ENCODE measurements around the gene C4A.
"Not testable (repeated sequence)": the region's sequence is repeated elsewhere in the genome, so short reads cannot be mapped to it uniquely, and the experiment has no call there.

The C4A gene

DNA sequence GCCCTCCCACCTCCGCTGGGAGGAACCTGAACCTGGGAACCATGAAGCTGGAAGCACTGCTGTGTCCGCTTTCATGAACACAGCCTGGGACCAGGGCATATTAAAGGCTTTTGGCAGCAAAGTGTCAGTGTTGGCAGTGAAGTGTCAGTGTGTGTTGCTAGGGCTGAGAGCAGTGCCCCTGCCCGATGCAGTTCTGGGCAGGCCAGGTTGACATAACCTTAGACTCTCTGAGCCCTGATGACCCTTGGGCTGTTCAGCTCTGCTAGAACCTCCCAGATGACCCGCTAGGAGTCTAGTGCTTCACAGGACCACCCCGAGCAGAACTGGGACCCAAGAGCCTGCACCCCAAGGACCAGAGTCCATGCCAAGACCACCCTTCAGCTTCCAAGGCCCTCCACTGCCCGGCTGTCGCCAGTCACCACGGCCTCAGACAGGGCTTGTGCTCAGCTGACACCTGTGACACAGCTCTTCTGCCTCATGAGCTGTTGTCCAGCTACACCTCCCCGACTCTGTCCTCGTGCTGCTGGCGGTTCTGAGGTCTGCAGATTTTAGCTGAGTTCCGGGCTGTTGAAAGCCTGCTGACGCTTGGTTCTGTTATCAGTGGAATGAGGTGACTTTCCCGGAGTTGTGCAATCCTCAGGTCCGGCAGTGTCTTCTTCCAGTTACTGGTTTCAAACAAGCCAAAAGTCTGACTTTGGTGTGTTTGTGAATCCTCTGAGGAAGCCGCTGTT is 53.6 kb downstream of the C4A start:
- DNase-seq (ENCODE audit: low spot score), result not testable (repeated sequence)

DNA sequence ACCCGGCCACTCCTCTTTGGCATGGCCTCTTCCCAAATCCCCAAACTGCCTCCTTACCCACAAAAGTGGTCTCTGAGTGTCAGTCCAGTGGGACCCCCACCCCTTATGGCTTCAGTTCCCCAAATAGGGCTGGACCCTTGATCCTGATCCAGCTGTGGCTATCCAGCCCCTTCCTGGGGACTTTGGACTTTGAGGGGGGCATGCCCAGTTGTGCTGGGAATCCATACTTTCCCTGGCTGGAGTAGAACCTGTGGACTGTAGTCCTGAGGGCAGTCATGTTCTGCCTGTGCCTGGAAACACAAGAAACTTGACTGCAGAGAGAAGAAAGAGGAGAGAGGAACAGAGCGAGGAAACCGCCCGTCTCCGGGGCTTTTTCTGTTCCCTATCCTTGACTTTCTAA is 55.3 kb downstream of the C4A start:
- DNase-seq (ENCODE audit: low spot score), result not testable (repeated sequence)

DNA sequence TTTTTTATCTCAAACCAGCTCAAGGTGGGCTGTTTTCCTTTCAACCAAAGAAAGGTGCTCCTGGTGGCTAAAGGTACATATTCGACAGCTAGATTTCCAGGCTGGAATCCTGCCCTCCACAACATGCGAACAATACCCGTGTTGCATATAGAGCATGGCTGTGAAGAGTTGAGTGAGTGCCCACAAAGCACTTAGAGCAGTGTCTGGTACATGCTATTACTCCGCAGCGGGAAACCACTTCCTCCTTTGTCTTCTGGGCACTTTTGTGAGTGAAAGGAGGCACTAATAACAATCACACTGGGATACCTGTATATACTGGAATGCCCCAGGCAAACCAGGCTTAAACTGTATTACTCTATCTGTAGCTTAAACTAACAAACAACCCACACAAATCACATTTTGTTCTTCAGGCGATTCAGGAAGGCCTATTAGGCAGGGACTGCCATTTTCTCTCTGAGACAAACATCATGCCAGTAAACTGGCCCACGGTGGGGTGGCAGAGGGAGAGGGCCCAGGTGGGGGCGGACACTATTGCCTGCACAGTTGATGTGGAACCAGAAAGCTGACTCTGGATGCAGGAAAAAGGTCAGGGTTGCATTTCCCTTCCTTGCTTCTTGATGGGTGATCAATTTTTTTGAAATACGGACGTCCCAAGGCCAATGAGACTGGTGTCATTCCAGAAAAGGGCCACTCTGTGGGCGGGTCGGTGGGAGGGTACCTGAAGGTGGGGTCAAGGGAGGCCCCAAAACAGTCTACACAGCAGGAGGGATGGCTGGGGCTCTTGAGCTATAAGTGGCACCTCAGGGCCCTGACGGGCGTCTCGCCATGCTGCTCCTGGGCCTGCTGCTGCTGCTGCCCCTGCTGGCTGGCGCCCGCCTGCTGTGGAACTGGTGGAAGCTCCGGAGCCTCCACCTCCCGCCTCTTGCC is 56.0 kb downstream of the C4A start, which contains the start of gene CYP21A2:
CYP21A2 (plus strand) TSS at position 818 of the 927 bp plus-strand sequence; CDS start at position 826, 8 bp downstream.
- not testable (repeated sequence) for DNase-seq (ENCODE audit: low spot score)

DNA sequence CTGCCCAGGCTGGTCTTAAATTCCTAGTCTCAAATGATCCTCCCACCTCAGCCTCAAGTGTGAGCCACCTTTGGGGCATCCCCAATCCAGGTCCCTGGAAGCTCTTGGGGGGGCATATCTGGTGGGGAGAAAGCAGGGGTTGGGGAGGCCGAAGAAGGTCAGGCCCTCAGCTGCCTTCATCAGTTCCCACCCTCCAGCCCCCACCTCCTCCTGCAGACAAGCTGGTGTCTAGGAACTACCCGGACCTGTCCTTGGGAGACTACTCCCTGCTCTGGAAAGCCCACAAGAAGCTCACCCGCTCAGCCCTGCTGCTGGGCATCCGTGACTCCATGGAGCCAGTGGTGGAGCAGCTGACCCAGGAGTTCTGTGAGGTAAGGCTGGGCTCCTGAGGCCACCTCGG is 57.0 kb downstream of the C4A start:
- DNase-seq (ENCODE audit: low spot score), result not testable (repeated sequence)

DNA sequence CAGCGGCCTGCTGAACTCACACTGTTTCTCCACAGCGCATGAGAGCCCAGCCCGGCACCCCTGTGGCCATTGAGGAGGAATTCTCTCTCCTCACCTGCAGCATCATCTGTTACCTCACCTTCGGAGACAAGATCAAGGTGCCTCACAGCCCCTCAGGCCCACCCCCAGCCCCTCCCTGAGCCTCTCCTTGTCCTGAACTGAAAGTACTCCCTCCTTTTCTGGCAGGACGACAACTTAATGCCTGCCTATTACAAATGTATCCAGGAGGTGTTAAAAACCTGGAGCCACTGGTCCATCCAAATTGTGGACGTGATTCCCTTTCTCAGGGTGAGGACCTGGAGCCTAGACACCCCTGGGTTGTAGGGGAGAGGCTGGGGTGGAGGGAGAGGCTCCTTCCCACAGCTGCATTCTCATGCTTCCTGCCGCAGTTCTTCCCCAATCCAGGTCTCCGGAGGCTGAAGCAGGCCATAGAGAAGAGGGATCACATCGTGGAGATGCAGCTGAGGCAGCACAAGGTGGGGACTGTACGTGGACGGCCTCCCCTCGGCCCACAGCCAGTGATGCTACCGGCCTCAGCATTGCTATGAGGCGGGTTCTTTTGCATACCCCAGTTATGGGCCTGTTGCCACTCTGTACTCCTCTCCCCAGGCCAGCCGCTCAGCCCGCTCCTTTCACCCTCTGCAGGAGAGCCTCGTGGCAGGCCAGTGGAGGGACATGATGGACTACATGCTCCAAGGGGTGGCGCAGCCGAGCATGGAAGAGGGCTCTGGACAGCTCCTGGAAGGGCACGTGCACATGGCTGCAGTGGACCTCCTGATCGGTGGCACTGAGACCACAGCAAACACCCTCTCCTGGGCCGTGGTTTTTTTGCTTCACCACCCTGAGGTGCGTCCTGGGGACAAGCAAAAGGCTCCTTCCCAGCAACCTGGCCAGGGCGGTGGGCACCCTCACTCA is 57.7 kb downstream of the C4A start:
- not testable (repeated sequence) for DNase-seq (ENCODE audit: low spot score)

DNA sequence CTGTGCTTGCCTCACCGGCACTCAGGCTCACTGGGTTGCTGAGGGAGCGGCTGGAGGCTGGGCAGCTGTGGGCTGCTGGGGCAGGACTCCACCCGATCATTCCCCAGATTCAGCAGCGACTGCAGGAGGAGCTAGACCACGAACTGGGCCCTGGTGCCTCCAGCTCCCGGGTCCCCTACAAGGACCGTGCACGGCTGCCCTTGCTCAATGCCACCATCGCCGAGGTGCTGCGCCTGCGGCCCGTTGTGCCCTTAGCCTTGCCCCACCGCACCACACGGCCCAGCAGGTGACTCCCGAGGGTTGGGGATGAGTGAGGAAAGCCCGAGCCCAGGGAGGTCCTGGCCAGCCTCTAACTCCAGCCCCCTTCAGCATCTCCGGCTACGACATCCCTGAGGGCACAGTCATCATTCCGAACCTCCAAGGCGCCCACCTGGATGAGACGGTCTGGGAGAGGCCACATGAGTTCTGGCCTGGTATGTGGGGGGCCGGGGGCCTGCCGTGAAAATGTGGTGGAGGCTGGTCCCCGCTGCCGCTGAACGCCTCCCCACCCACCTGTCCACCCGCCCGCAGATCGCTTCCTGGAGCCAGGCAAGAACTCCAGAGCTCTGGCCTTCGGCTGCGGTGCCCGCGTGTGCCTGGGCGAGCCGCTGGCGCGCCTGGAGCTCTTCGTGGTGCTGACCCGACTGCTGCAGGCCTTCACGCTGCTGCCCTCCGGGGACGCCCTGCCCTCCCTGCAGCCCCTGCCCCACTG is 58.6 kb downstream of the C4A start:
- DNase-seq (ENCODE audit: low spot score), result not testable (repeated sequence)

DNA sequence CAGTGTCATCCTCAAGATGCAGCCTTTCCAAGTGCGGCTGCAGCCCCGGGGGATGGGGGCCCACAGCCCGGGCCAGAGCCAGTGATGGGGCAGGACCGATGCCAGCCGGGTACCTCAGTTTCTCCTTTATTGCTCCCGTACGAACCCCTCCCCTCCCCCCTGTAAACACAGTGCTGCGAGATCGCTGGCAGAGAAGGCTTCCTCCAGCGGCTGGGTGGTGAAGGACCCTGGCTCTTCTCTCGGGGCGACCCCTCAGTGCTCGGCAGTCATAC is 59.1 kb downstream of the C4A start:
- DNase-seq (ENCODE audit: low spot score), result not testable (repeated sequence)

DNA sequence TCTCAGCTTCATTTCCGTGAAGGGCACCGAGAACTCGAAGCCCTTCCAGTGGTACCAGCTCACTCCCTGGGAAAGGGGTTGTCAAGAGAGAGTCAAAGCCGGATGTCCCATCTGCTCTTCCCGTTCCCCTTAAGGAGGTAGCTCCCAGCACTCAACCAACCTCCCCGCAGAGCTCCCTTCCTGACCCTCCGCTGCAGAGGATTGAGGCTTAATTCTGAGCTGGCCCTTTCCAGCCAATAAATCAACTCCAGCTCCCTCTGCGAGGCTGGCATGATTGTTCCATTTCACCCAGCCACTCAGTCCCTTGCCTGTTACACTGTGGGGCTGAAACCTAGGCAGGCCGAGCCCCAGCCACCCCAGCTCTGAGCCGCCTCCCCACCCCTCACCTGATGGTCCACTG is 59.5 kb downstream of the C4A start:
- DNase-seq (ENCODE audit: low spot score), result not testable (repeated sequence)

DNA sequence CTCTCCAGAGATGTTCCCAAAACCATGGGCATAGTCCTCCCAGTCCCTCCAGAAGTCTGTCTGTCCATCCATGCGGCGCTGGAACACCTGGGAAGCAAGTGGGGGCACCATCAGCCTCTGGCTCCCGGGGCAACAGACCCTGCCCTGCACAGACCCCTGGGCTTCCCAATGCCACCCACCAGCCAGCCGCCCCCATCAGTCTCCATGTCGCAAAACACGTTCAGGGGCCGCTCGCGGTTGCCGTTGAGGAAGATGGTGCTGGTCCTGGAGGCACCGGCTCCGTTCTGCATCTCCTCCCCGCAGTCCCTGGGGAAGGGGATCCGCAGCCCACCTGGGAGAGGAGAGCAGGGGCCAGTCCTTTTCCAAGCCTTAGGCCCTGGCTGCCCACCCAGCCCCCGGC is 60.4 kb downstream of the C4A start:
- DNase-seq (ENCODE audit: low spot score), result not testable (repeated sequence)

DNA sequence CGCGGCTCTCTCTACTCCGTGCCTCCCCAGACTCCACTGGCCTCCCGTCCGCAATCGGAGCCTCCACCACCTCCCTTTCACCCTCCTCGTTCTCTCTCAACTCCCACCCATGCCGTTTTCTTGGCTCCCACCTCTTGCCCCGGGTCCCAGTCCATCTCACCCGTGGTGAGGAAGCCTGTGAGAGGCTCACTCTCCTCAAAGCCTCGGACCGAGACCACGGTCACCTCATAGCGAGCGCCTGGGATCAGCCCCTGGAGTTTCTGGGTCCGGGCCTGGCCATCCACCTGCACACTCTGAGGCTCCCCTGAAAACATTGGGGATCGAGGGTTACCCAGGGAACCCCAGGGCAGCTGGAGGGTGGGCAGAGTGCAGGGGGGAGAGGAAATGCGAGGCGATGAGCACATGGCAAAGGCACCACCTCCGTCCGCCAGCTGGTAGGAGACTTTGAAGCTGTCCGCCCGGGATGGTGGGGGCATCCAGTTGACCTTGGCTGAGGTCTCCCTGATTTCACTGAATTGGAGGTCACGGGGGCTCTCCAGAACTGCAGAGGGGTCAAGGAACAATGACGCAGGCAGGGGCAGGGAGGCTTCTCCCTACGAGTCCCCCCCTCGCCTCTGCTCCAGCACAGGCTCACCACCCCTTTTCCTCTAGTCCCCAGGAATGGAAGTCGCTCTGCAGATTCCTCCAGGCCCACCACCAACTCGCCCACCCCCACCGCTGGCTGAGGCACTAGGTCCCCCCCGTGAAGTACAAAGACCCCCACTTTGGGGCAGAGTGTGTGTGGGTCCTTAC is 61.9 kb downstream of the C4A start:
- DNase-seq (ENCODE audit: low spot score), result not testable (repeated sequence)

DNA sequence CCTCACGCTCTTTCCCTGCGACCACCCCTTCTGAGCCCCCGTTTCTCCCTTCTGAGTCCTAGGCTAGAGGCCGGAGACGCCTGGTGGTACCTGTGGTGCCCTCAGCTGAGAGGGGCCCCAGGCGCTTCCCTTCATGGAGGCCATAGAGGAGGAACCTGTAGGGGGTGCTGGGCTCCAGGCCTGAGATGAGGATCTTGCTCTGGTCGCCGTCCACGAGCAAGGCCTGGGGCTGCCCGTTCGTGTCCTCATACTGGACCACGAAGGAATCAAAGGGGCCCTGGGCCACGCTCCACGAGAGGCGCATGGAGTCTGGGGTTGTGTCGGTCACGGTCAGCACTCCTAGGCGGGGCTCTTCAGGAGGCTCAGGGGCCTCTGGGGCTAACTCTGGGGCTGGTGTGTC is 63.1 kb downstream of the C4A start:
- not testable (repeated sequence) for DNase-seq (ENCODE audit: low spot score)

DNA sequence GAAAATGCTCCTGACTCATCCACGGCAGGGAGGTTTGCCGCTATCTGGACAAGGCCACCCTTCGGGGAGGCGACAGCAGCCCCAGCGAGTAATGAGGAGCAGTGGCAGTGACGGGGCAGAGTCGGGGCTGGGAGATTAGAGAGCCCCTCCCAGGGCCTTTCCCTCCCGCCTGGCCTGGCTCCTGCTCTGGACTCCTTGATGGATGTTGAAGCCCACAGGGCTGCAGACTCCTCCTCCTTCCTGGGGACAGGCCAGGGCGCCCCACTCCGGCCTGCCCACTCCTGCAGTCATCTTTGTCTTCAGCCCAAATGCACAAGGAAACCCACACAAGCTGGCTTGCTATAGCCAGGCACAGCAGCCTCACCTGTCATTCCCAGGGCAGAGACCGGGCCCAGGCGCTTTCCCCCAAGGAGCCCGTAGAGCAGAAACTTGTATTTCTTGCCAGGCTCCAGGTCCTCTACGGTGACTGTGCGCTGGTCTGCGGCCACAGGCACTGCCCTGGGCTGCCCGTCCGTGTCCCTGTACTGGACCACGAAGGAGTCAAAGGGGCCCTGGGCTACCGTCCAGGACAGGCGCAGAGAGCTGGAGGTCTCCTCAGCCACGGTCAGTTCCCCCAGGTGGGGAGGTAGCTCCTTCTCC is 64.1 kb downstream of the C4A start:
- DNase-seq (ENCODE audit: low spot score), result no peak

DNA sequence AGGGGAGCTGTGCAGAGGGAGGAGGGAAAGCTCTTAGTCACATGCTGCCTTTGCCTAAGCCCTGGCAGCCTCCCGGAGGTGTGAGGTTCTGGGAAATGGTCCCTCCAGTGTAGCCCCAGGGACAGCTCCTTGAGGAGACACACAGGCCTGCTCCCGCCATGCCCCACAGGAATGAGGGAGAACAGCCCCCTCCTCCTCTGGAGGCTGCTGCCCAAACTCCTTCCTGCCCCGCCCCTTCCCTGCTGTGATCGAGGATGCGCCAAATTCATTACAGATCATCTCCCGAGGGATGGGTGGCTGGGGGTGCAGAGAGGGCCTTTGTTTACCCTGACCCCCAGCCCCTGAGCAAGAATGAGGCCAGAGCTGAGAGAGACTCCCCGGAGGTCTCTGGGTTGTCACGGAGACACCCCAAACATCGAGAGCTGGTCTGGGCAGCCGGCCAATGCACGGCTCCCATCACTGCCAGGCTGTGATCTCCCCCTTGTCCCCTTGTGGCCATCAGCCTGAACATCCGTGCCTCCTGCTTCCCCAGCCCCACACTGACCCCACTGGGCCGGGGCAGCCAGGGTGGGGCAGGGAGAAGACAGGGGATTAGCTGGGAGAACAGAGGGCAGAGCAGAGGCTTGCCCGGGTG is 64.7 kb downstream of the C4A start:
- DNase-seq (ENCODE audit: low spot score), result no peak

DNA sequence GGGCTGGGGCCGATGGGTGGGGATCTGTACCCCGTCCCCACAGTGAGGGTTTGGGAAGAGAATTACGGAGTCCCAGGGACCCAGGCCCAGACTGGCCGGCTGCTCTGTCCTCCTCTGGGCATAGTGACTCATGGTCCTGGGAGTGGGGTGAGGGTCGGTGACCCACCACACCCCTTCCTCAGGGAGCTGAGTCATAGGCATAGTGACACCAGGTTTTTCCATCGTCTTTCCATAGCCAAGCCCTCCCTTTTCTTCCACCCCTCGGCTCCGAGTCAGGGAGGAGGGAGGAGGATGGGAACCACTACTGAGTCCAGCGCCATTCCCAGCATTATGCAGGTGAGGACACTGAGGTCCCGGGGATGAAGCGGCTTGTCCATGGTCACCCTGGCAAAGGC is 65.2 kb downstream of the C4A start:
- no peak for DNase-seq (ENCODE audit: low spot score)

DNA sequence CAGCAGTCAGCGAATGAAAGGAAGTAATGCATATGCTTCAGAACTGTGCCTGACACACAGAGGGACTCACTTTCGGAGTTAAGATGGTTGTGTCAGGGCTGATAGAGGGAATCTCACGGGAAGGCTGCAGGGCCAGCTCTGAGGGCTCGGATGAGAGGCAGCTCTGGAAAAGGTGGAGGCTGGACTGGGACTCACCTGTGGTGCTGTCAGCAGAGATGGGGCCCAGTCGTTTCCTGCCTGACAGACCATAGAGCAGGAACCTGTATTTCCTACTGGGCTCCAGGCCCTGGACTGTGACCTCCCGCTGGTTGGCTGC is 65.6 kb downstream of the C4A start:
- no peak for DNase-seq (ENCODE audit: low spot score)

DNA sequence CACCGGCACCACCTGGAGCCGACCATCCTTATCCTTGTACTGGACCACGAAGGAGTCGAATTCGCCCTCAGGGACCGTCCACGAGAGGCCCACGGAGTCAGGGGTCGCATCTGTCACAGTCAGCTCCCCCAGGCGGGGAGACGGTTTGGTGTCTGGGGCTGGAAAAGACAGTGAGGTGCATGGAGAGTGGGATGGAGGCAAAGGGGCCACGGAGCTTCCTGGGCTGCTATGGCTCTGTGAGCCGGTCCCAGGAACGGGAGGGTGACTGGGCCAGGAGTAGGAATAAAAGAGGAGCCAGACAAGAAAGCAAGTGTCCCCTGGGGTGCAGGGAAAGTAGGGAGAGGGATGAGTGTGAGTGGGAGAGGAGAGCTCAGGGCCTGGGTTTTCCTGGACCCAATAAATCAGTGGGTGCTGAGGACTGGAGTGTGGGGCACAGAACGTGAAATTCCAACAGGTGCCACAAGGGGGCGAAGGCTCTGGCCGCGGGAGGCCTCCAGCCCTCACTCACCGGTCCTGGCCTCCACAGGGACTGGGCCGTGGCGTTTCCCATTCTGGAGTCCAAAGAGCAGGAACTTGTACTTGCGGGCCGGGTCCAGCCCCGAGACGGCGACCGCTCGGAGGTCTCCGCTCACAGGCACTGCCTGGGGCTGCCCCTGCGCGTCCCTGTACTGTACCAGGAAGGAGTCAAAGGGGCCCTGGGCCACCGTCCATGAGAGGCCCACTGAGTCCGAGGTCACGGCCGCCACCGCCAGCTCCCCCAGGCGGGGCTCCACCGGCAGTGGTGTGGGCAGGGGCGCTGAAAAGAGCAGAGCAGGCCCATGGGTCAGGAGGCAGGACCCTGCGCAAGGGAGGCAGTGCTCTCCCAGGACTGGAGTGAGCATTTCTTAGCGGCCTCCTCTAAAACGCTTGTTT is 66.3 kb downstream of the C4A start:
- DNase-seq (ENCODE audit: low spot score), result peak; percentile 53

DNA sequence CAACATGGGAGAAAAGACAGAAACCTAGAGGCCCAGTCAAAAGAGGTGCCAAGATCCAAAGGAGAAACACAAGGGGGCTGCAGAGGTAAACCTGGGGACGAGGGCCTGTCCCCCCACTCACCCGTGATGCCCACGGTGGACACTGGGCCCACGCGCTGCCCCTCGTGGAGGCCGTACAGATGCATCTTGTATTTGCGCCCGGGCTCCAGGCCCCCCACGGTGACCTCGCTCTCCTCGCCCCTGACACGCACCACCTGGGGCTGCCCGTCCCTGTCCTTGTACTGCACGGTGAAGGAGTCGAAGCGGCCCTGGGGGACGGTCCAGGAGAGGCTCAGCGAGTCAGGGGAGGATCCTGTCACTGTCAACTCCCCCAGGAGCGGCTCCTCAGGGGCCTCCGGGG is 67.3 kb downstream of the C4A start:
- DNase-seq (ENCODE audit: low spot score), result not testable (repeated sequence)

DNA sequence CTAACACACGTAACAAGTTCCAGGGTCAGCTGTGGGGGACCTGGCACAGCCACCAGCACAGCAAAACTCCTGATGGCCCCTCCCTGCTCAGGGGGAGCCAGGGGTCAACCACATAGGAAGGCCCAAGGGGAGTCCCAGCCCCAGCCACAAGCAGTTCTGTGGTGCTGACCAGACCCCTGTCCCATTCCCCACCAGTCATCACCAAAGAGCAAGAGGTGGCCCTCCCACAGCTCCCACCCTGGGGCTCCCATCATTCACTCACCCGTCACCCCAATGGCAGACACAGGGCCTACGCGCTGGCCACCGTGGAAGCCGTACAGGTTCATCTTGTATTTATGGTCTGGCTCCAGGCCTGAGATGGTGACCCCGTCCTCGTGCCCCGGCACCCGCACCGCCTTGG is 67.9 kb downstream of the C4A start:
- not testable (repeated sequence) for DNase-seq (ENCODE audit: low spot score)

DNA sequence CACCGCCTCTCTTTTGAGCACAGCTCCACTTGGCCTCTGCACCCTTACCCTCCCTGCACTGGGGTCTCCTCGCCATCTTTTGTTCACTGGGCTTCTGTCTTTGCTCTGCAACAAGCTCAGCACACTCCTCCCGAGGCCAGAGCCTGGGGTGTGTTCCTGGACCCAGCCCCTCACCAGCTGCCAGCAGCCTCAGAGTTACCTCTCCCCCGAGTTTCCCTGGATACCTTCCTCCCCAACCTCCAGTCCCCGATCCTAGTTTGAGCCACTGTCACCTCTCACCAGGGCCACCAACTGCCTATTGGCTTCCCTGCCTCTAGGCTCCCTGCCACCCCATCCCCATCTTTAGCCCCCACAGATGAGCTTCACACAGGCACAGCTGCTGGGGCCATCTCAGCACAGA is 68.7 kb downstream of the C4A start:
- DNase-seq (ENCODE audit: low spot score), result no peak
